Ovary (tissue), 9 donors: ENCODE data around the gene TMEM30A. TPM values are rescaled to one million over a fixed set of nuclear protein-coding genes. Genes with fewer than 3 reads are reported as not detected.
A peak's percentile ranks its signal among the peaks of the same experiment; 100 is the strongest.

Source experiments
- DNase-seq, 5 donors: peaks; one replicate each; pipeline ENCODE4 v3.0.0-alpha.2; 2019 to 2020
- H3K27ac ChIP-seq, 2 donors: fragments of 200-600 bp; one replicate each; pipeline versions ENCODE4 v1.5.1 to v1.8.0; 2019 to 2022
- H3K27me3 ChIP-seq: fragments of 200-600 bp; one replicate; pipeline ENCODE4 v1.8.0; 2022
- H3K36me3 ChIP-seq: fragments of 200-600 bp; sonication (generic); one replicate; pipeline ENCODE4 v1.5.1; 2019
- H3K4me1 ChIP-seq: one replicate; pipeline ENCODE4 v1.8.1; 2013; ENCODE audit warnings: mild to moderate bottlenecking, moderate library complexity; ENCODE audit not compliant: insufficient read depth
- H3K4me3 ChIP-seq: fragments of 200-600 bp; sonication (generic); one replicate; pipeline ENCODE4 v1.5.1; 2017
- H3K9me3 ChIP-seq, 2 donors: fragments of 200-600 bp in 1 of 2; sonication (generic) in 1 of 2; one replicate each; pipeline versions ENCODE4 v1.5.1 to v1.8.1; 2013 to 2019; ENCODE audit warnings: mild to moderate bottlenecking in 1 of 2, moderate library complexity in 1 of 2
- CTCF ChIP-seq, 3 donors: fragments of 450-650 bp in 2 of 3; fragments of 200-600 bp in 1 of 3; IDR thresholded peaks; one replicate each; pipeline versions ENCODE4 v1.5.1 to v1.8.0; 2016 to 2022; ENCODE audit warnings: antibody characterized with exemption in 3 of 3, mild to moderate bottlenecking in 1 of 3
- EP300 ChIP-seq: sonication (generic); formaldehyde crosslinking; IDR thresholded peaks from one replicate; pipeline ENCODE4 v1.6.1; 2017; ENCODE audit warnings: antibody characterized with exemption
- POLR2A ChIP-seq: fragments of 450-650 bp; IDR thresholded peaks from one replicate; pipeline ENCODE4 v1.6.1; 2017; ENCODE audit warnings: antibody characterized with exemption, mild to moderate bottlenecking, moderate library complexity
- WGBS, 3 donors: extraction: QIAGEN DNeasy Blood & Tissue Kit in 1 of 3; methylation state at CpG; one replicate each; pipeline versions ENCODE4 v1.1.5 to v1.1.7; 2013 to 2017; 5-methylcytosine and 5-hydroxymethylcytosine counted together
- intact Hi-C, 4 donors: fragments of 100-400 bp; cut with DNase I; formaldehyde crosslinking; loops; one replicate each; pipeline versions ENCODE4 v1.11.0 to v1.15.1; 2022 to 2023
- polyA plus RNA-seq, 2 donors: library from polyadenylated mRNA; stranded (reverse); fragments of 200-250 nt in 1 of 2; fragments of 350-450 nt in 1 of 2; fragmentation: Illumina TruSeq in 1 of 2; extraction: RNeasy Lipid Tissue Mini Kit (QIAGEN cat#74804) in 1 of 2; gene quantifications; one replicate each; pipeline ENCODE4 v1.2.3, GENCODE V29; 2013 to 2014
- total RNA-seq, 7 donors: library from RNA; depleted of rRNA in 2 of 7; stranded (reverse); fragments of >200 nt in 2 of 7; fragmentation: NEBNext Ultra II Directional in 3 of 7; extraction: Animal tissue kit (Norgen Biotek cat#: 25700) in 3 of 7; gene quantifications; one replicate each; pipeline versions ENCODE4 v1.1.0 to v1.2.4, GENCODE V29; 2016 to 2023
- donor health status: DM: no; HTN: no; CAD: no; lungs with moderate emphysema.
- donor health status: DM: no; HTN: no; CAD: no.
- donor health status: Bipolar disorder and iron deficiency.
- donor health status: DM: yes; HTN: yes; CAD: no.
- donor health status: DM: no; HTN: no; CAD: no.
- donor health status: DM: yes; HTN: yes; CAD: no.

The TMEM30A gene
- total and polyA plus RNA-seq, 9 donors, result 46.1 to 88.0 (median 71.1) TPM

DNA sequence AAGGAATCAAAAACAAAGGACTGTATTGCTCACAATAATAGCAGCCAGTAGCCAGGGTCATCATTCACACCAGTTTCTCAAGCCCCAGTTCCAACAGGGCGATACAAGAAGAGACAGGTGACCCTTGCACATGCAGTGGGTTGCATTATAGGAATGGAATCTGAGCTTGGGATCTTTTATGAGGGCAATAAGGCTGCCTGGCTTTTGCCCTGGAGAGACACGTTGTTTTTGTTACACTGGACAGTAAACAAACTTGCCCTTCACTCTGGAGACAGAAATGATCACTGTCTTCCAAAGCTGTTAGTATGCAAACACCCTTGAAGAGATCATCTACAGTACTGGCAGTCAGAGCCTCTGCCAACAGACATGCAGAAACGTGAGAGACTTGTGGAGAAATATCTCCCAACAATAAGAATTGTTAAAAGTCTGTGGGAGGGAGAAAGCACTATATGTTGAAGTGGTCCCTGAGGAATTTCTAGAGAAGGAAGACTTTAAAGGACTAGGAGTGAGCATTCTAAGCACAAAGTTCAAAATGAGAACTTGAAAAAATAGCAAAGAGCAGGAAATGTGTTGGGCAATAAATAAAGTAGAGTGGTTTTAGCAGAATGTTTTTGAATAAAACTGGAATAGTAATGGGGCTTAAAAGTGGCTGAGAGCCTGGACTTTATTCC is 72.5 kb downstream of the TMEM30A start:
- intact Hi-C loops, result loop anchor here in 3 of 4 donors (2.0 to 10.0 kb wide), 7 partner anchors 1135 to 1475 kb away; no protein-coding TSS in a partner anchor

GRCh38 chr6:75210885-75211739 is 73.5 kb downstream of the TMEM30A start:
- Histone ChIP-seq H3K27me3 (no peaks in the 10 kb centered on the region), H3K4me3 (no peak overlapping the region), H3K9me3 (no peaks in the 10 kb centered on the region), H3K27ac (no peak overlapping the region), H3K36me3 (no peaks in the 10 kb centered on the region), H3K4me1 (peaks cover 1% of the 10 kb centered on the region)
- 20 to 23% (median 22%) methylated on average over 10 of the region's 10 CpGs for WGBS, 3 donors
- DNase-seq, result peak in 4 of 5 donors; percentile 28 to 66 (median 48)
- TF ChIP-seq CTCF (IDR thresholded peaks at IDR 0.05), result peak; percentile 74 to 79 (median 74)
- no peak for TF ChIP-seq EP300
- intact Hi-C loops, result loop anchor here in 3 of 4 donors (2.0 to 10.0 kb wide), 7 partner anchors 1134 to 1474 kb away; no protein-coding TSS in a partner anchor

More for the DNA sequence above, 72.5 kb downstream of the TMEM30A start:
- 17 to 23% (median 18%) methylated on average over 3 of the region's 3 CpGs for WGBS, 3 donors
- Histone ChIP-seq H3K4me1 (peaks cover 4% of the 10 kb centered on the region), H3K27ac (no peak overlapping the region), H3K36me3 (no peaks in the 10 kb centered on the region), H3K4me3 (no peak overlapping the region), H3K9me3 (no peaks in the 10 kb centered on the region), H3K27me3 (no peaks in the 10 kb centered on the region)
- DNase-seq, result no peak
- no peak for TF ChIP-seq EP300

- H3K4me1 ChIP-seq, result peaks cover 1% of the 10 kb centered on the region
- H3K27ac ChIP-seq, result no peak overlapping the region
Observed at GRCh38 chr6:75209184-75209723, 75.3 kb downstream of the TMEM30A start.

More at GRCh38 chr6:75209184-75209723, 75.3 kb downstream of the TMEM30A start:
- Histone ChIP-seq H3K4me3 (no peak overlapping the region), H3K36me3 (no peaks in the 10 kb centered on the region), H3K27me3 (no peaks in the 10 kb centered on the region), H3K9me3 (no peaks in the 10 kb centered on the region)
- TF ChIP-seq POLR2A, result no peak
- no peak for TF ChIP-seq EP300
- no peak for TF ChIP-seq CTCF (IDR thresholded peaks at IDR 0.05)
- WGBS, 3 donors, result 32 to 34% (median 33%) methylated on average over 7 of the region's 7 CpGs
- DNase-seq, result no peak
- intact Hi-C loops, result loop anchor here (5.0 to 10.0 kb wide), 8 partner anchors 114 to 1474 kb away; no protein-coding TSS in a partner anchor
